ENCODE data around the gene NOTO. TPM values are rescaled to one million over a fixed set of nuclear protein-coding genes. Genes with fewer than 3 reads are reported as not detected.

Gene NOTO
- total RNA-seq, 1 donor from 2014 or later = not detected

GRCh38 chr2:73235315-73236028 lies 33.1 kb downstream of the NOTO start:
- TF ChIP-seq CTCF (IDR thresholded peaks at IDR 0.05) = no peak
- no peak overlapping the region for H3K27ac ChIP-seq
- H3K36me3 ChIP-seq = peaks cover 18% of the 10 kb centered on the region
- intact Hi-C loops (cut with DNase I) = no loop called here
- ATAC-seq (no peak), DNase-seq (no peak)
- H3K27me3 ChIP-seq = no peaks in the 10 kb centered on the region
- H3K9me3 ChIP-seq = no peaks in the 10 kb centered on the region
- H3K4me1 ChIP-seq = peaks cover 32% of the 10 kb centered on the region
- peak overlapping the region; percentile 93 for H3K4me3 ChIP-seq

GRCh38 chr2:73237168-73237567 lies 34.8 kb downstream of the NOTO start:
- Histone ChIP-seq H3K4me1 (peaks cover 31% of the 10 kb centered on the region), H3K27me3 (no peaks in the 10 kb centered on the region), H3K27ac (no peak overlapping the region), H3K36me3 (peaks cover 31% of the 10 kb centered on the region), H3K4me3 (no peak overlapping the region), H3K9me3 (no peaks in the 10 kb centered on the region)
- intact Hi-C loops (cut with DNase I) = no loop called here
- no peak for ATAC-seq
- DNase-seq = peak; percentile 4
- no peak for TF ChIP-seq CTCF (IDR thresholded peaks at IDR 0.05)

GRCh38 chr2:73238149-73238548 lies 35.8 kb downstream of the NOTO start:
- DNase-seq (no peak), ATAC-seq (no peak)
- no peak for TF ChIP-seq CTCF (IDR thresholded peaks at IDR 0.05)
- intact Hi-C loops (cut with DNase I) = no loop called here
- Histone ChIP-seq H3K27ac (no peak overlapping the region), H3K9me3 (no peaks in the 10 kb centered on the region), H3K4me3 (no peak overlapping the region), H3K27me3 (no peaks in the 10 kb centered on the region), H3K4me1 (peaks cover 26% of the 10 kb centered on the region), H3K36me3 (peaks cover 38% of the 10 kb centered on the region)

- TF ChIP-seq CTCF (IDR thresholded peaks at IDR 0.05) = no peak
- Histone ChIP-seq H3K36me3 (peaks cover 46% of the 10 kb centered on the region), H3K9me3 (no peaks in the 10 kb centered on the region), H3K4me3 (no peak overlapping the region), H3K4me1 (peaks cover 26% of the 10 kb centered on the region), H3K27ac (no peak overlapping the region), H3K27me3 (no peaks in the 10 kb centered on the region)
- intact Hi-C loops (cut with DNase I) = no loop called here
- DNase-seq = no peak
- no peak for ATAC-seq
Observed at GRCh38 chr2:73238976-73239375, 36.6 kb downstream of the NOTO start.

GRCh38 chr2:73239776-73240175 lies 37.4 kb downstream of the NOTO start:
- no peak for ATAC-seq
- H3K36me3 ChIP-seq = peaks cover 54% of the 10 kb centered on the region

More at GRCh38 chr2:73239776-73240175, 37.4 kb downstream of the NOTO start:
- intact Hi-C loops (cut with DNase I) = no loop called here
- TF ChIP-seq CTCF (IDR thresholded peaks at IDR 0.05) = no peak
- no peak for DNase-seq
- Histone ChIP-seq H3K27me3 (no peaks in the 10 kb centered on the region), H3K4me3 (no peak overlapping the region), H3K4me1 (peaks cover 26% of the 10 kb centered on the region), H3K27ac (no peak overlapping the region), H3K9me3 (no peaks in the 10 kb centered on the region)
